Right cardiac atrium (tissue), 5 donors: Measurements from ENCODE around the gene GPR180. TPM values are rescaled to one million over a fixed set of nuclear protein-coding genes. Genes with fewer than 3 reads are reported as not detected.
A peak's percentile ranks its signal among the peaks of the same experiment; 100 is the strongest.

Source experiments
- ATAC-seq, 2 donors: fragments of 200-7000 bp; cut with Tn5 transposase; one replicate each; pipeline versions ENCODE4 v1.8.0 to v1.9.1; 2020; ENCODE audit warnings: moderate library complexity in 2 of 2, mild to moderate bottlenecking in 1 of 2
- DNase-seq, 3 donors: peaks; one replicate each; pipeline ENCODE4 v3.0.0-alpha.2; 2020
- H3K27ac ChIP-seq: one replicate; pipeline ENCODE4 v1.5.1; 2013; ENCODE audit warnings: mild to moderate bottlenecking, low read length, control low read depth, moderate library complexity
- H3K27me3 ChIP-seq: one replicate; pipeline ENCODE4 v1.6.1; 2013; ENCODE audit not compliant: control insufficient read depth, insufficient read depth
- H3K4me1 ChIP-seq: one replicate; pipeline ENCODE4 v1.6.1; 2013; ENCODE audit warnings: low read length; ENCODE audit not compliant: control insufficient read depth, insufficient read depth
- H3K4me3 ChIP-seq: one replicate; pipeline ENCODE4 v1.5.1; 2013; ENCODE audit warnings: low read length, control low read depth
- H3K9me3 ChIP-seq: one replicate; pipeline ENCODE4 v1.6.1; 2013; ENCODE audit warnings: low read length; ENCODE audit not compliant: control insufficient read depth
- WGBS: extraction: QIAGEN DNeasy Blood & Tissue Kit; methylation state at CpG from one replicate; pipeline ENCODE4 v1.1.7; 2013; 5-methylcytosine and 5-hydroxymethylcytosine counted together
- intact Hi-C, 4 donors: fragments of 100-400 bp; cut with DNase I; formaldehyde crosslinking; loops; one replicate each; pipeline versions ENCODE4 v1.11.0 to v1.14.0; 2022 to 2023
- polyA plus RNA-seq: library from polyadenylated mRNA; stranded (reverse); fragments of 200-250 nt; gene quantifications from one replicate; pipeline ENCODE4 v1.2.3, GENCODE V29; 2013
- total RNA-seq, 4 donors: library from RNA; stranded (reverse); fragmentation: NEBNext Ultra II Directional; extraction: Animal tissue kit (Norgen Biotek cat#: 25700); gene quantifications; one replicate each; pipeline ENCODE4 v1.2.1, GENCODE V29; 2021
- donor health status: healthy with polysubstance abuse.
- donor health status: DM: no; HTN: yes; CAD: no.
- donor health status: DM: no; HTN: no; CAD: no.
- donor health status: DM: no; HTN: yes; CAD: no; lungs with severe emphysema.
- donor health status: DM: yes; HTN: yes; CAD: no.

The GPR180 gene
- total and polyA plus RNA-seq, 5 donors = 1.6 to 4.8 (median 4.1) TPM

GRCh38 chr13:94596575-94596971 lies 5.1 kb upstream of the GPR180 start:
- 73% methylated on average over 20 of the region's 20 CpGs for WGBS
- Histone ChIP-seq H3K4me1 (no peaks in the 10 kb centered on the region), H3K27me3 (no peaks in the 10 kb centered on the region), H3K4me3 (peak overlapping the region; percentile 74), H3K27ac (no peak overlapping the region), H3K9me3 (no peaks in the 10 kb centered on the region)
- peak in 2 of 3 donors; percentile 50 to 55 for DNase-seq
- intact Hi-C loops = loop anchor here in 1 of 4 donors (10.0 kb wide), 1 partner anchor 52 kb away; no protein-coding TSS in a partner anchor
- no peak for ATAC-seq

GRCh38 chr13:94598281-94598680 lies 3.4 kb upstream of the GPR180 start:
- Histone ChIP-seq H3K27me3 (no peaks in the 10 kb centered on the region), H3K27ac (no peak overlapping the region), H3K9me3 (no peaks in the 10 kb centered on the region), H3K4me3 (no peak overlapping the region), H3K4me1 (no peaks in the 10 kb centered on the region)
- intact Hi-C loops = loop anchor here in 1 of 4 donors (10.0 kb wide), 1 partner anchor 53 kb away; no protein-coding TSS in a partner anchor
- DNase-seq (no peak), ATAC-seq (no peak)
- over 99% methylated on average over 3 of the region's 3 CpGs for WGBS

DNA sequence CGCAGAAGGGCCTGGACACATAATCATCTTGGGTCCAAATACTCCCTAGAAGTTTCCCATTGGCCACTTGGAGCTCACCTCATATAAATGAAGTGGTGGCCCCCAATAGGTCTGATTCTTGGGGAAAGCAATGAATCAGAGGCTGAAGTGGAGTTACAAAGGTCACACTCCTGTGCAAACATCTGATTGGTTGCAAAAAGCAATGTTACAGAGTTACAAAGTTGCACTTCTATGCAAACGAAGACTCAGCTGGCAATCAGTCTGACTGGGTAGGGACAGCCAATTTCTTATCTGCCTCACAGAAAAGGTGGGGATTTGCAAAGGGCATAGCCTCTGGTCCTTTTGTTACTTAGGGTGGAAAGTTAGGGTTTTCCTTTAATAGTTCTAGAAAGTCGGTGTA lies 1.8 kb upstream of the GPR180 start:
- H3K27ac ChIP-seq = no peak overlapping the region
- H3K27me3 ChIP-seq = no peaks in the 10 kb centered on the region
- no peak overlapping the region for H3K4me3 ChIP-seq
- H3K4me1 ChIP-seq = no peaks in the 10 kb centered on the region
- ATAC-seq (no peak), DNase-seq (no peak)
- H3K9me3 ChIP-seq = no peaks in the 10 kb centered on the region
- WGBS = 96% methylated on average over 3 of the region's 3 CpGs
- intact Hi-C loops = loop anchor here in 1 of 4 donors (10.0 kb wide), 1 partner anchor 55 kb away; no protein-coding TSS in a partner anchor

DNA sequence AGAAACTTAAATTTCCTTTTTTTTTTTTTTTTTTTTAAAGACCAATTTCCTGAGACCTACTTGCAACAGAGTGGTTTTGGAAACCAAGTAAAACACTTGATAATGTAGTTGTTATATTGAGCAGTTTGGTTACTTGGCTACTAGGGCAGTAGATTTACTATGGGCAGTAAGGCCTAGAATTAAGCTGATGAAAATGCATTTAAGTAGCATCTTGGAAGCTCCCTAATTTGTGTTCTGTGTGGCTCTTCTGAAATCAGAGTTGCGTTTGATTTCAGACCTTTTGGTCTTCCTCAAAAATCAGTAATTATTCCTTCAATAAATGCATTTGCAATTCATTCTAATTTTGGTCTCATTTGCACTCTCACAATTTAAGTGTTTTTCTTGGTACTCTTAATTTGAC lies 810 bp downstream of the GPR180 start:
- no peak for DNase-seq
- no peaks in the 10 kb centered on the region for H3K9me3 ChIP-seq
- peaks cover 2% of the 10 kb centered on the region for H3K4me1 ChIP-seq
- intact Hi-C loops = no loop called here
- no peaks in the 10 kb centered on the region for H3K27me3 ChIP-seq
- no peak for ATAC-seq
- no peak overlapping the region for H3K27ac ChIP-seq
- WGBS = 35% methylated on average over 1 of the region's 1 CpG
- peak overlapping the region; percentile 69 for H3K4me3 ChIP-seq

DNA sequence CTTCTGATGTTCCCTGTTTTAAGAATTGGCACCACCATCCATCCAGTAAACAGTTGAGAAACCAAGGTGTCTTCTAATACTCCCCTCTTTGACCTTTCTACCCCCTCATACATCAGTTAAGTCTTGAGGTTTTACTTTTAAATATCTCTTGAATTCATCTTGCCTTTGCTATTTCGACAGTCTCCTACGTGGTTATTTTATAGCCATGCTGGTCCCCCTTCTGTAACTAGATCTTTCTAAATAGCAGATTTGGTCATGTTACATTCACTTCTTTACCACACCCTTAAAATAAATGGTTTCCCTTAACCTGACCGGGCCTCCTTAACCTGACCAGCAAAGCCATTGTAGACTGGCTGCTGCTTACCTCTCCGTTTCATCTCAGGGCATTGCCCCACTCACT lies 5.4 kb downstream of the GPR180 start:
- ATAC-seq (no peak), DNase-seq (no peak)
- intact Hi-C loops = no loop called here
- Histone ChIP-seq H3K27ac (no peak overlapping the region), H3K27me3 (no peaks in the 10 kb centered on the region), H3K4me3 (no peak overlapping the region), H3K4me1 (peaks cover 2% of the 10 kb centered on the region), H3K9me3 (no peaks in the 10 kb centered on the region)
- WGBS = 91% methylated on average over 4 of the region's 4 CpGs

DNA sequence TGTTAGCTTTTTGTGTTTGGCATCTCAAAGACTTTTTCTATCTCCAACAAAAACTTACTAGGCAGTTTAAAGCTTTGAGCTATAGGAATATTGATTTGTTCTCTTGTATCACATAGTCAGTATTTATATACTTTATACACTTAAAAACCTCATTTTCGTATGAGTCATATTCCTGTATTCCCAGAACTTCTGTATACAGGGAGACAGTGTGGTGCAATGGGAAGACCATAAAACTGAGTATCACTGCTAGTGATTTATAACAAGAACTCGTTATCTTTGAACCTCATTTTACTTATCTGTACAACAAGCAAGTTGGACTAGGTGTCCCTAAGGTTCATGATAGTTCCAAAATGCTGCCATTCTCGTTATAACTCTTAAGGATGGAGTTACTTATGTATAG lies 6.3 kb downstream of the GPR180 start:
- Histone ChIP-seq H3K27ac (no peak overlapping the region), H3K27me3 (no peaks in the 10 kb centered on the region), H3K9me3 (no peaks in the 10 kb centered on the region), H3K4me3 (no peak overlapping the region), H3K4me1 (peaks cover 2% of the 10 kb centered on the region)
- 75% methylated on average over 3 of the region's 3 CpGs for WGBS
- ATAC-seq (no peak), DNase-seq (no peak)
- intact Hi-C loops = no loop called here

GRCh38 chr13:94608586-94608985 lies 6.9 kb downstream of the GPR180 start:
- peaks cover 2% of the 10 kb centered on the region for H3K4me1 ChIP-seq
- intact Hi-C loops = no loop called here
- DNase-seq = no peak
- H3K27me3 ChIP-seq = no peaks in the 10 kb centered on the region
- no peak overlapping the region for H3K27ac ChIP-seq
- ATAC-seq = peak; percentile 60 to 71
- 32% methylated on average over 1 of the region's 1 CpG for WGBS
- no peak overlapping the region for H3K4me3 ChIP-seq
- H3K9me3 ChIP-seq = no peaks in the 10 kb centered on the region

DNA sequence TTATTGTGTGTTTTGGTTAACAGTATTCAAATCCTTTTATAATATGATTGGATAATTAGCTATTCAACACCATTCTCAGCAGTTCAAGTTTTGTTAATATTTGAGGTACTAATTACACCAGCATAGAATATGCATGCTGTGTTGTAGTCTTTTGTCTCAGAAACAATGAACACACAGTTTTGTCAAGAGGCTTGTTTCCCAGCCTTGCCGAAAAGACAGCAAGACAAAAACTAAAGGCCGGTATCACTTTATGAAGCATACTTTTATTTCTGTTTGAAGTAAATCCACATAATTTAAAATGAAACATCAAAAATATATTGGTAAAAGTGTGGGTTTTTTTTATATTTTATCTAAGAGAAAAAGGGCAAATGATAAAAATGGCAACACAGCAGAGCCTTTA lies 7.5 kb downstream of the GPR180 start:
- H3K9me3 ChIP-seq = no peaks in the 10 kb centered on the region
- 91% methylated on average over 2 of the region's 2 CpGs for WGBS
- no peak overlapping the region for H3K27ac ChIP-seq
- peaks cover 2% of the 10 kb centered on the region for H3K4me1 ChIP-seq
- no peak overlapping the region for H3K4me3 ChIP-seq
- DNase-seq (no peak), ATAC-seq (no peak)
- H3K27me3 ChIP-seq = no peaks in the 10 kb centered on the region
- intact Hi-C loops = no loop called here

GRCh38 chr13:94610475-94610874 lies 8.8 kb downstream of the GPR180 start:
- Histone ChIP-seq H3K4me1 (peaks cover 2% of the 10 kb centered on the region), H3K9me3 (no peaks in the 10 kb centered on the region), H3K4me3 (no peak overlapping the region), H3K27ac (no peak overlapping the region), H3K27me3 (no peaks in the 10 kb centered on the region)
- no peak for ATAC-seq
- WGBS = 95% methylated on average over 5 of the region's 5 CpGs
- DNase-seq = no peak
- intact Hi-C loops = no loop called here

GRCh38 chr13:94612050-94612449 lies 10.4 kb downstream of the GPR180 start:
- WGBS = 81% methylated on average over 4 of the region's 4 CpGs
- H3K4me1 ChIP-seq = peaks cover 2% of the 10 kb centered on the region
- DNase-seq (no peak), ATAC-seq (no peak)
- no peak overlapping the region for H3K4me3 ChIP-seq
- H3K9me3 ChIP-seq = no peaks in the 10 kb centered on the region
- no peak overlapping the region for H3K27ac ChIP-seq
- intact Hi-C loops = no loop called here
- H3K27me3 ChIP-seq = no peaks in the 10 kb centered on the region

GRCh38 chr13:94613051-94613450 lies 11.4 kb downstream of the GPR180 start:
- H3K27ac ChIP-seq = no peak overlapping the region
- ATAC-seq = no peak
- H3K9me3 ChIP-seq = no peaks in the 10 kb centered on the region
- no peaks in the 10 kb centered on the region for H3K4me1 ChIP-seq
- no peak overlapping the region for H3K4me3 ChIP-seq
- no peaks in the 10 kb centered on the region for H3K27me3 ChIP-seq
- intact Hi-C loops = no loop called here
- DNase-seq = no peak

- intact Hi-C loops = loop anchor here (1.0 to 5.0 kb wide), 4 partner anchors 180 to 185 kb away; no protein-coding TSS in a partner anchor
- ATAC-seq (no peak), DNase-seq (no peak)
- H3K27me3 ChIP-seq = no peaks in the 10 kb centered on the region
- H3K4me3 ChIP-seq = no peak overlapping the region
- H3K27ac ChIP-seq = no peak overlapping the region
- no peaks in the 10 kb centered on the region for H3K4me1 ChIP-seq
- no peaks in the 10 kb centered on the region for H3K9me3 ChIP-seq
- WGBS = 65% methylated on average over 4 of the region's 4 CpGs
These were observed 15.8 kb downstream of the GPR180 start for GRCh38 chr13:94617389-94618000.
